HG02852 (cell line): Measurements from ENCODE around the gene PPP6R2.
A peak's percentile ranks its signal among the peaks of the same experiment; 100 is the strongest.
"Not testable (repeated sequence)": the region's sequence is repeated elsewhere in the genome, so short reads cannot be mapped to it uniquely, and the experiment has no call there.

Experiments
- ATAC-seq: cut with Tn5 transposase; IDR thresholded peaks from one replicate; pipeline ENCODE4 v1.9.1; 2021; ENCODE audit warnings: mild to moderate bottlenecking, moderate library complexity; ENCODE audit not compliant: unreplicated experiment

The PPP6R2 gene

DNA sequence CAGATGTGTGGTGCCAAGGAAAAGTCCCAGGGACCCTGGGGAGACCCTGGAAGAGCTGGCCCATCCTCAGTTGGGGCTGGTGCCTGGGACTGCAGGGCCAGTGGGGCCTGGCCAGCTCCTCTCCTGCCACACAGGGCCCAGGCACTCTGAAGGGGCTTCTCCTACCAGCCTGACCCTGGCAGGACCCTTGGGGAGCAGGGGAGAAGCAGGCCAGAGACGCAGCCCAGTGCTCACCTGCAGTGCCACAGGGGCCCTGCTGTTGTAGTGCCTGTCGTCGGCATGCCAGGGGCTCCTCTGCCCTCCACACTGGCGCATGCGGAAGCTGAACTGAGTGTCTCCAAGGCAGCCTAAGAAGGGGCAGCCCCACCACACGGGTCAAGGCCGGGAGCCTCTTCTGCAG, 25.5 kb upstream of the PPP6R2 start:
- no peak for ATAC-seq

DNA sequence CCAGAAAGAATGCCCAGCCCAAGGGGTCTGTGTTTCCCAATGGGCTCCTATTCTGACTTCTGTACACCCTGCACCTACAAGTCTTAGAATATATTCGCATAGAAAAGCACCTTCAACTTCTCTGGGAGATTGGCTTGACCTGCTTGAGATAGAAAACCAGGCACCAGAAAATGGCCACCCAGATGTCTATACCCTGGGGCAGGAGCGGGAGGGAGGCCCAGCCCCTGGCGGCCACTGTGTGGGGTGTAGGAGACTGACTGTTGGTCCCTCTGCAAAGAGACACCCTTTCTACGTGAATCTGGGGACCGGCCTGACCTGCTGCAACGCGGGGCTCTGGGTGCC, 24.8 kb upstream of the PPP6R2 start:
- no peak for ATAC-seq

DNA sequence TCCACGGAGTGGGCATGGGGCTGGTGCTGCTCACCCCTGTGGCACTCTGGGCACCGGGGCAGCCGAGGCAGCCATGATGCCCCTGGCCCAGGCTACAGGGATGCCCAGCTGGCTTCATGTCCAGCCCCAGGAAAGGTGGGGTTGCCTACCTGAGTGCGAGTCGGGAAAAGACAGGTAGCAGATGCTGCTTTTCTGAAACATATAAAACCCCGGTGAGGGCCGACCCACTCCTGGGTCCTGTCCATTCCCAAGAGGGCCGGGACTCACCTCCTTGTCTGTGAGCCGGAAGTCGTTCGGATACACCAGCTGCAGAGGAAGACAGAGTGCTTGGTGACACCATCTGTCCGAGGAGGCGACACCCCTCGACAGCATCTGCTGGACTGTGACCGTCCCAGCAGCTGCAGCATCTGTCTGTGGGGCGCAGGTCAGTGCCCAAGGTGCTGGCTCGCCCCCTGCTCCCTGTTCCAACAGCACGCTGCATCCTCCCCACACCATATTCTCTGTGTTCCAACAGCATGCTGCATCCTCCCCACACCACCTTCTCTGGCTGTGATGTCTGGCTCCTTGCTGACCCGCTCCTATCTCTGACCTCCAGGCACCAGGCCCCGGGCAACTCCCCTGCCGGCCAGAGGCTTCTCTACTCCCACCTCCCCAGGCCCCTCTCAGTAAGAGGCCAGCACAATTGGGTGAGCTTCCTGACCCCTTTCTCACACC, 24.3 kb upstream of the PPP6R2 start:
- ATAC-seq = no peak

DNA sequence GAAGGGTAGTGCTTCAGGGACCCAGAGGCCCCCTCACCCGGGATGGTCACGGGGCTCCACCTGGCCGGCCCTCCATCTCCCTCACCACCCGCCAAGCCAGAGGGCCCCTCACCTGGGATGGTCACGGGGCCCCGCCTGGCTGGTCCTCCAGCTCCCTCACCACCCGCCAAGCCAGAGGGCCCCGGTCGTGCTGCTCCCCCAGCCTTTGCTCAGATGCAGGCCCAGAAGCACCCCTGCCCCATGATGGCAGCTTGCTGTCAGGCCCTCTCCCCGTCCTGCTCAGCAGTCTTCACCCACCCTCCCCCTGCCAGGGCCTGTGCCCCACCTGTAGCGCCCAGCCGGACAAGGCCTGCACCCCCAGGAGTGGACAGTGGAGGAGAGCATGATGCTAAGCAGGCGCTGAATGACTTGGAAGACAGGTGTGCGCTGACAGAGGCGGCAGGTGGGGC, 23.6 kb upstream of the PPP6R2 start:
- no peak for ATAC-seq

DNA sequence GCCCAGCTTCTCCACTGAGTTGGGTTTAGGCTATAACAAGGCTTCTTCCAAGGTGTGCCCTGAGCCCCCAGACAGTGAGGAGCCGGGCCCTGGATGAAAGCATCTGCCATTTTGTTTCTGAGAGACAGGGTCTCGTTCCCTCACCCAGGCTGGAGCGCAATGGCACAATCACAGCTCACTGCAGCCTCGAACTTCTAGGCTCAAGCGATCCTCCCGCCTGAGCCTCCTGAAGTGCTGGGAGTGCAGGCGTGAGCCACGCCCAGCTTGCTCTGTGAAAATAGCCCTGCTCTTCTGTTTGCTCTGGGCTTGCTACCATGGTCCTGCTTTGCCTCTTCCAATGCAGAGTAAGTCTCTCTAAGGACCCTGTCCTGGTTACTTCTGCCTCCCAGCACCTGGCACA, 23.0 kb upstream of the PPP6R2 start:
- no peak for ATAC-seq

DNA sequence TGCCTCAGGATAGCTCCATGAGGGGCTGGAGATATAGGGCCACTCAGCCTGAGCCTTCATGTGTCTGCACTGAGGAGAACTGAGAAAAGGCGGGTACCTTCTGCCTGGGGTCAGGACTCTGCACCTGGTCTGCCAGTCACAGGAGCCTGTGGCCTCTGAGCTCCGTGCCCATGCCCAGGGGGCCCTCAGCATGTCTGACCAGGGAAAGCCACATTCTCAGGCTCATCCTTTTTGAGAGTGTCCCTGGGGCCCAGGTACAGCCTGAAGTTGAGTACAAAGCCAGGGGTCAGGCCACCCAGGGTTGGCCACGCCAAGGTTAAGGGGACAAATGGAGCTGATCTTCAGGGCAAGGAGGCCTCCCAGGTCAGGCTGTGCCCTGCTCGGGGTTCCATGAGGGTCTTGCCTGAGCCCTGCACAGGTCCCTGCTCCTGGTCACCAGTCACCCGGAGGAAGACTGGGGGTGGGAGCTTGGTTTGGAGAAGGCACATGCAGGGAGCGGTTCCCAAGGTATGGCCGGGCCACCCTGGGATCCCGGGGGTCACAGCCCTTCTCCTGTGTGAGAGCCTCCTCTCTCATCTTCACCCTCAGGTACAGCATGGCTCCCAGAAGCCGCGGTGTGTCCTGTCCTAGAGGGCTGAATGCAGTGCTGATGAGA, 22.3 kb upstream of the PPP6R2 start:
- no peak for ATAC-seq

DNA sequence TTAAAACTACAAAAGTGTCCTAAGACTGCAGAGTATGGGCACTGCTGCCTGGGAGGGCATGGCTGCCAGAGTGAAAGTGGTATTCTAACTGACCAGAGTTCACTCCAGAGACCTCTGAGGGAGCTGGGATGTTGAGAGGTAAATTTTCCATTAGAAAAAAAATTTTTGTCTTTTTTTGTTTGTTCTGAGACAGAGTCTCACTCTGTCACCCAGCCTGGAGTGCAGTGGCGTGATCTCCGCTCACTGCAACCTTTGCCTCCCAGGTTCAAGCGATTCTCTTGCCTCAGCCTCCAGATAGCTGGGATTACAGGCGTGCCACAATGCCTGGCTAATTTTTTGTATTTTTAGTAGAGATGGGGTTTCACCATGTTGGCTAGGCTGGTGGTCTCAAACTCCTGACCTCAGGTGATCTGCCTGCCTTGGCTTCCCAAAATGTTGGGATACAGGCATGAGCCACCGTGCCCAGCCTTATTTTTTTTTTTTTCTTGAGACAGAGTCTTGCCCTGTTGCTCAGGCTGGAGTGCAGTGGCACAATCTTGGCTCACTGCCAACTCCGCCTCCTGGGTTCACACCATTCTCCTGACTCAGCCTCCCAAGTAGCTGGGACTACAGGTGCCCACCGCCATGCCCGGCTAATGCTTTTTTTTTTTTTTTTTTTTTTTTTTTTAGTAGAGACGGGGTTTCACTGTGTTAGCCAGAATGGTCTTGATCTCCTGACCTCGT, 20.6 kb upstream of the PPP6R2 start:
- not testable (repeated sequence) for ATAC-seq

DNA sequence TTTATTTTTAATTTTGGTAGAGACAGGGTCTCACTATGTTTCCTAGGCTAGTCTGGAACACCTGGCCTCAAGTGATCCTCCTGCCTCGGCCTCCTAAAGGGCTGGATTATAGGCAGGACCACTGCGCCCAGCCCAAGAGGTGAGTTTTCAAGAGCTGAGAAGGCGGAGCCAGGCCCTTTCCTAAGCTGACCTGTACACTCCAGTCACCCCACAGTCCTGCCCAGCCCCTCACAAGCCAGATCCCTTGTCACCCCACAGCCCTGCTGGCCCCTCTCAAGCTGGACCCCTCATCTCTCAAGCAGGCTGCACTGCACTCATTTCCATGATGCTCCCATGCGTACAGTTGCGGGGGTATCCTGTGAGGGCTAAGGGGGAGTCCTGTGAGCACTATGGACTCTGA, 19.2 kb upstream of the PPP6R2 start:
- ATAC-seq = no peak

DNA sequence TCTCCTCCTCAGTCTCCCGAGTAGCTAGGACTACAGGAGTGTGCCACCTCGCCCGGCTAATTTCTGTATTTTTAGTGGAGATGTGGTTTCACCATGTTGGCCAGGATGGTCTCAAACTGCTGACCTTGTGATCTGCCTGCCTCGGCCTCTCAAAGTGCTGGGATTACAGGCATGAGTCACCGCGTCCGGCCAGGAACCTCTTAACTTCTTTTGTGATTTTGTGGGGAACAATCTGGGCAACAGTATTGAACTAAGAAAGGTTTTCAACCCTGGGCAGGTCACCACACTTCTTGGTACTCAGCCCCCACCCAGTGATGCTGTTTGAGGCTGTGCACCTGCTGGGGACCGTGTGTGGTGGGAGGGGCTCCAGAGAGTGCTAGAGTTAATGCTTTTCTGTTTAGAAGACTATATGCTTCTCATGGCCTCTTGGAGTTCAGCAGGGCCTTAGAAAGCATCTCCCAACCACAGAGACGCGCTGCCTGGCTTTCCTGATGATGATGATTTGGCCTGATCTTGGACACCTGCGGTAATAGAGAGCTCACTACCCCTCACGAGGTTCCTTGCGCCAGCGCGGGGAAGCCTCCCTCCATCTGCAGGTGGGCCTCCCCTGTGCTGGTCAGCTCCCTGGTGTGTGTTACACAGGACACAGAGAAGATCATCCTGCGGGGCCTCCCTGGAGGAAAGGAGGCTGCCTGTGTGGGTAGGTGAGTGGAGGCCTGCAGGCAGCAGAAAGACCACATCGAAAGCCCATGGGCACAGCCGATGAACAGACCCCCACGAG, 17.5 kb upstream of the PPP6R2 start:
- ATAC-seq = no peak

DNA sequence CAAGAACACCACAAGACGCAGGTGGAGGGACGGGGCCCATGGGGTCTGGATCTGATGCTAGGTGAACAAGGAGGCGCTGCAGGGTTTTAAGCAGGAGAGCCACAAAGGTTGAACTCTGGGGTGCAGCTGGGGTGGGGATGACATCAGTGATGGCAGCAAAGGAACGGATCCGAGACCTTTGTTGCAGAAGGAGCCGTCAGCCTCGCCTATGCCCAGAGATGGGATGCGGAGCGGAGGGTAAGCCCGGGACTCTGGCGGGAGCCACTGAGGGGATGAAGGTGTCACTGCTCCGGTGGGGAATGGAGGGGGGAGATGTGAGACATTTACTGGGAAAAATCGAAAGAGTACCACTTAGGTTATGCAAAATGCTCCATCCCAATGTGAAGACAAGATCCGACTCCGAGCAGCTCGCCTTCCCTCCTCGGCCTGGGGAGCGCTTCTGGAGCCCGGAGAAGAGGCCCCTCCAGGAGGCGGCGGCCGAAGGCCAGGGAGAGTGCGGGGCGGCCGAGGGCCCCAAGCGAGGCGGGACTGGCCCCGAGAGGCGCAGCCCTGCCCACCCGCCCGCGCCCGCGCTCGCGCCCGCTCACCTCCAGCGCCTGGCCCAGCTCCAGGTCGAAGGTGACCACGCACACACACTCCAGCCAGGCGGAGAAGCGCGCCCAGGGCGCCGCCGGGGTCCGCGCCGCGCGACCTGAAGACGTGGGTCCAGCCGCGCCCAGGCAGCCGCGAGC, 16.7 kb upstream of the PPP6R2 start:
- ATAC-seq = no peak

DNA sequence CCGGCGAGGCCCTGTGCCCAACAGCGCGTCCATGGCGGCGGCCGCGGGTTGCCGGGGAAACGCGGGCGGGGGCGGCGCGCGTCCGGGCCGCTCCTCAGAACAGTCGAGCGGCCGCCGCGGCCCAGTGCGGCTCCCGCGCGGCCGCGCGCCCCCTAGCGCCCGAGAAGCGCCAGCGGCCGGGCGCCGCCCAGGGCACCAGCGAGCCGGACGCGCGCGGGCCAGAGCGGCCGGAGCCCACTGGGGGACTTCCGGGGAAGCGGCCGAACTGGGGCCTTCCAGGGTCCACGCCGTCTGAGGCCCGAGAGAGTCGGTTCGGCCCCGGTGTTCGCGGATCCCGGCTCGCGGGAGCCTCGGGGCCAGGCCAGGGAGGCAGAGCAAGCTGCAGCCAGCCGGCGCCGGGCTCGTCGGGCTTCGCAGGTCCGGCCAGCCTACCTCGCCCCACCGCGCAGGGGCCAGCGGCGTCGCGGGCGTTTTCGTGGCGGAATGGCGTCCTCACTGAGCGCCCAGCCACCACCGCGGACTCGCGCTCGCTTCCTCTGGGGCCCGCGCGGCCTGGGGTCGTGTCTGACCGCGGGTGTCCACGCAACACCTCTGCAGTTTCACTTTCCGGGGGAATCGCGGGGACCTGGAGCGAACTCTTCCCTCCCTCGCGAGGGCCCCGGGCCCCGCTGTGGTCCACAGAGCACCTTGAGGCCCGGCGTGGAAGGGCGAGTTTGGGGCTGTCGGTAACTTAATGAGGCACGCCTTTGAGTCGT, 16.0 kb upstream of the PPP6R2 start, which contains the start of gene DENND6B:
DENND6B (minus strand) TSS at position 57 of the 755 bp plus-strand sequence; CDS start at position 33, 24 bp downstream.
- ATAC-seq = peak; percentile 81

DNA sequence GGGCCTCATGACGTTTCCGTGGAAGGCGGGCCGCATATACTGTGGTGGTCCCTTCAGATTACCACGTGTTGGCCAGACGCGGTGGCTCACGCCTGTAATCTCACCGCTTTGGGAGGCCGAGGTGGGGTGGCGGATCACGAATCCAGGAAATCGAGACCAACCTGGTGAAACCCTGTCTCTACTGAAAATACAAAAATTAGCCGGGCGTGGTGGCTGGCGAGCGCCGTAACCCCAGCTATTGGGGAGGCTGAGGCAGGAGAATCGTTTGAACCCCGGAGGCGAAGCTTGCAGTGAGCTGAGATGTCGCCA, 15.5 kb upstream of the PPP6R2 start:
- ATAC-seq = no peak

DNA sequence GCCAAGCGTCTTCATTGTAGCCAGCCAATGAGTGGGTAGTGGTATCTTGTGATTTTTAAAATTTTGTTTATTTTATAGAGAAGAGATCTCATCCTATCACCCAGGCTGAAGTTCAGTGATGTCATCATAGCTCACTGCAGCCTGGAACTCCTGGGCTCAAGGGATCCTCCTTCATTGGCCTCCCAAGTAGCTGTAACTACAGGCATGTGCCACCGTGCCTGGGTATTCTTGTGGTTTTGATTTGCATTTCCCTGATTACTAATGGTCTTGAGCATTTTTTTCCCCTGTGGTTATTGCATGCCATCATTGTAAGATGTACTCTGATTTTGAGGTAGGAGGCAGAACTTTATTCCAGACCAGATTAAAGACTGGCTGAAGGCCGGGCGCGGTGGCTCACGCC, 13.9 kb upstream of the PPP6R2 start:
- no peak for ATAC-seq

DNA sequence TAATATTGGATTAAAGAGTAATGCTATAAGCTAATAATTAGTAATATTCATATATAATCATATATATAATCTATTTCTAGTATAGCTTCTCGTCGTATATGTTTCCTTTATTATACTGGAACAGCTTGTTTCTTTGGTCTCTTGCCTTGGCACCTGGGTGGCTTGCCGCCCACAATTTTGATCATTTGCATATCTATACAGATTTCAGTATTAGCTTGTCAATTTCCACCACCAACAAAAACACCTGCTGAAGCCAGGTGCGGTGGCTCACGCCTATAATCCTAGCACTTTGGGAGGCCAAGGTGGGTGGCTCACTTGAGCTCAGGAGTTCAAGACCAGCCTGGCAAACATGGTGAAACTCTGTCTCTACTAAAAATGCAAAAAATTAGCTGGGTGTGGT, 8.7 kb upstream of the PPP6R2 start:
- not testable (repeated sequence) for ATAC-seq

DNA sequence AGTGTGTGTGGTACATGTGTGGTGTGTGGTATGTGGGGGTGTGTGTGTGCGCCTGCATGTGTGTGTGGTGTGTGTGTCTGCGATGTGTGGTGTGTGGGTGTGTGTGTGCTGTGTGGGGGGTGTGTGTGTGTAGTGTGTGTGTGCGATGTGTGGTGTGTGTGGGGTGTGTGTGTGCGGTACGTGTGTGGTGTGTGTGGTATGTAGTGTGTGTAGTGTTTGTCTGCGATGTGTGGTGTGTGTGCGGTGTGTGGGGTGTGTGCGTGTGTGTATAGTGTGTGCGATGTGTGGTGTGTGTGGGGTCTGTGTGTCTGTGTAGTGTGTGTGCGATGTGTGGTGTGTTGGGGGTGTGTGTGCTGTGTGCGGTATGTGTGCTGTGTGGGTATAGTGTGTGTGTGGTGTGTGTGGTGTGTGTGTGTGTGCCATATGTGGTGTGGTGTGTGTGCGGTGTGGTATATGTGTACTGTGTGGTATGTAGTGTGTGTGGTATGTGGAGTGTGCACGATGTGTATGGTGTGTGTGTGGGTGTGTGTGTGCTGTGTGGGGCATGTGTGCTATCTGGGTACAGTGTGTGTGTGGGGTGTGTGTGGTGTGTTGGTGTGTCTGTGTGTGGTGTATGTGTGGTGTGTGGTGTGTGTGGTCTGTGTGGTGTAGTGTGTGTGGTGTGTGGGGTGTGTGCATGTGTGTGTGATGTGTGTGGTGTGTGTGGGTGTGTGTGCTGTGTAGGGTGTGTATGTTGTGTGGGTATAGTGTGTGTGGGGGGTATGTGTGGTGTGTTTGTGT, 5.7 kb upstream of the PPP6R2 start:
- ATAC-seq = no peak

DNA sequence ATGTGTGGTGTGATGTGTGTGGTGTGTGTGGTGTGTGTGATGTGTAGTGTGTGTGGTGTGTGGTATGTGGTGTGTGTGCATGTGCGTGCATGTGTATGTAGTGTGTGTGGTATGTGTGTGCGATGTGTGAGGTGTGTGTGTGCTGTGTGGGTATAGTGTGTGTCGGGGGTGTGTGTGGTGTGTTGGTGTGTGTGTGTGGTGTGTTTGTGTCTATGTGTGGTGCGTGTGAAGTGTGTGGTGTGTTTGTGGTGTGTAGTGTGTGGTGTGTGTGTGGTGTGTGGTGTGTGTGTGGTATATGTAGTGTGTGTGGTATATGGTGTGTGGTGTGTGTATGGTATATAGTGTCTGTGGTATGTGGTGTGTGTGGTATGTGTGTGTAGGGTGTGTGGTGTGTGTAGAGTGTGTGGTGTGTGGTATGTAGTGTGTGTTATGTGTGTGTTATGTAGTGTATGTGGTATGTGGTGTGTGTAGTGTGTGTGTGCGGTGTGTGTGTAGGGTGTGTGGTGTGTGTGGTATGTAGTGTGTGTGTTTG, 5.0 kb upstream of the PPP6R2 start:
- no peak for ATAC-seq

DNA sequence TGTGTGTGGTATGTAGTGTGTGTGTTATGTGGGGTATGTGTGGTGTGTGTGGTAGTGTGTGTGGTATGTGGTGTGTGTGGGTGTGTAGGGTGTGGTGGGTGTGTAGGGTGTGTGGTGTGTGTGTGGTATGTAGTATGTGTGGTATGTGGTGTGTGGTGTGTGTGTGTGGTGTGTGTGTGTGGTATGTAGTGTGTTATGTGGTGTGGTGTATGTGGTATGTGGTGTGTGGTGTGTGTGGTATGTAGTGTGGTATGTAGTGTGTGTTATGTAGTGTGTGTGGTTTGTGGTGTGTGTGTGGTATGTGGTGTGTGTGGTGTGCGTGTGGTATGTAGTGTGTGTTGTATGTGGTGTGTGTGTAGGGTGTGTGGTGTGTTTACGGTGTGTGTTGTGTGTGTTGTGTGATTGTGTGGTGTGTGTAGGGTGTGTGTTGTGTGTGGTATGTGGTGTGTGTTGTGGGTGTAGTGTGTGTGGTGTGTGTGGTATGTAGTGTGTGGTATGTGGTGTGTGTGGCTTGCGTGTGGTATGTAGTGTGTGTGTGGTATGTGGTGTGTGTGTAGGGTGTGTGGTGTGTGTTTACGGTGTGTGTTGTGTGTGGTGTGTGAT, 4.2 kb upstream of the PPP6R2 start:
- no peak for ATAC-seq
